Activated CD8-positive, alpha-beta memory T cell treated with anti-CD3 and anti-CD28 coated beads, Interleukin-2, amount 50 U/mL, for 48 hours (primary cell): ENCODE results near the gene CYTIP.
"Not testable (repeated sequence)": the region's sequence is repeated elsewhere in the genome, so short reads cannot be mapped to it uniquely, and the experiment has no call there.

Source experiments
- DNase-seq: peaks from one replicate; pipeline ENCODE4 v3.0.0-alpha.2; 2020

CYTIP gene

GRCh38 chr2:157421331-157421944, 22.5 kb downstream of the CYTIP start:
- no peak for DNase-seq

GRCh38 chr2:157420771-157421323, 23.0 kb downstream of the CYTIP start:
- no peak for DNase-seq

DNA sequence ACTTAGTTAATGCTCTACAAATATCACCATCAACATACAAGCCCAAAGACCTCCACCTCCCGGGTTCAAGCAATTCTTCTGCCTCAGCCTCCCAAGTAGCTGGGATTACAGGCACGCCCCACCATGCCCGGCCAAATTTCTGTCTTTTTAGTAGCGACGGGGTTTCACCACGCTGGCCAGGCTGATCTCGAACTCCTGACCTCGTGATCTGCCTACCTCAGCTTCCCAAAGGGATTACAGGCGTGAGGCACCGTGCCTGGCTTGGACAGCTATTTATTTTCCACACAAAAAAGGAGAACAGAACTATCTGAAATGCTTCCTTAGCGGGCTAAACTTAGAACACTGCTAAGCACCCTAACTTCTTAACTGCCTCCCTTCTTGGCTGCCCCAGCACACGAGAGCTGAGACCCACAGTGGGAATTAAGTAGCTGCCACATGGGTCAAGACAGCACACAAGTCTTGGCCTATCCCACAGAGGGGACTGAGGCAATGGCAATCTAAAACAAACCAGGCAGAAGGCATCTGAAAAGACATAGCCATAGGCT, 24.8 kb downstream of the CYTIP start:
- no peak for DNase-seq

- no peak for DNase-seq
Measured at GRCh38 chr2:157418239-157418641, 25.6 kb downstream of the CYTIP start.

- DNase-seq, result no peak
Measured at GRCh38 chr2:157415591-157416101, 28.2 kb downstream of the CYTIP start.

GRCh38 chr2:157414050-157414449, 29.8 kb downstream of the CYTIP start:
- no peak for DNase-seq

- DNase-seq, result no peak
Measured at GRCh38 chr2:157413326-157414035, 30.4 kb downstream of the CYTIP start.

GRCh38 chr2:157411624-157412336, 32.1 kb downstream of the CYTIP start:
- DNase-seq, result no peak

- DNase-seq, result not testable (repeated sequence)
Measured at GRCh38 chr2:157405398-157405797, 38.5 kb downstream of the CYTIP start.

DNA sequence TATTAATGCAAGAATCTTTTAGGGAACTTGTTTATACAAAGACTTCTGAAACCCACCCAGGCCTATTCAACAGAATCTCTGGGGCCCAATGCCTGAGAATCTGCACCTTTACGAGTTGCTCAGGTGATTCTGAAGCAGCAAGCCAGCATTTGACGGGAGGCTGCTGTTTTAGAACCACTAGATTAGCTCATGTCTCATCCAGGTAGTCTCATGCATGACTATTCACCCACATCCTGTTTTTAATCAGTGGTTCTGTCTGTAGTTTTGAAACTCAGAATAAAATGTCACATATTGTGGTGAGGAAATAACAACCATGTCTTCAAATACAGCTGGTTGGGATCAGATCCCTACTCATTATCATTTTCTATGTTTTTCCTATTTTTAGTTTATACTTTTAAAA, 39.5 kb downstream of the CYTIP start:
- no peak for DNase-seq

GRCh38 chr2:157402801-157403485, 40.9 kb downstream of the CYTIP start:
- not testable (repeated sequence) for DNase-seq

GRCh38 chr2:157395811-157396210, 48.1 kb downstream of the CYTIP start:
- DNase-seq, result no peak

DNA sequence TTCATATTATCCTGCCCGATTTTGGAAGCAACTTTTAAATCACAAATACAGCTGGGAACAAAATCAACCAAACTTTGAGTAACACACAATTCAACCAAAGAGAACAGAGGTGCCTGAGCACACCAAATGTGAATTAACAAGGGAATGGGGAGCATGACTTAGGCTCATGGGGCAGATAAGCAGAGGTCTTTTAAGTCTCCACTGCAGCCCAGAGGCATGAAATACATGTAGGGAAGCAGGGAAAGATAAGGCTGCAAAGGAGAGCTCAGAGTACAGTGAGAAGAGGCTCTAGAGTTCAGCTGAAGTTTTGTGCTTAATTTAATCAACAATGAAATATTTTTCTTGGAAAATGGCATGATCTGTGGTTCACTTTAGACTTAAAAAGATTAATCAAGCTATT, 49.0 kb downstream of the CYTIP start:
- DNase-seq, result no peak

DNA sequence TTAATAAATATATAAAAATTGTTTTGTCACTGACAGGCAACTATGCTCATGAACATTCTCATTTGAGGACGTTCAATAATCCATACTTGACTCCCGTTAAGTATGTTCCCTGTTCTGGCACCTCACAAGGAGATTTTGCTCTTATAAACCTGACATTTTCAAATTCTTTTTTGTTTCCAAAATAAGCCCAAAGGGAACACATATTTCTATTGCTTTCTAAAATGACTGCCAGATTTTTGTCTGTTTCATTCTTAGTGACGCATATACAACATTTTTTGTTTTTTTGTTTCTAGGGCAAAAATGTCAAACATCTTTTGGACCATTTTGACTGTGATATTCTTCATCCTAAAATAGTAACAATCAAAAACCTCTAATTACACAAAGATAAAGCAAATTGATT, 50.5 kb downstream of the CYTIP start:
- no peak for DNase-seq

DNA sequence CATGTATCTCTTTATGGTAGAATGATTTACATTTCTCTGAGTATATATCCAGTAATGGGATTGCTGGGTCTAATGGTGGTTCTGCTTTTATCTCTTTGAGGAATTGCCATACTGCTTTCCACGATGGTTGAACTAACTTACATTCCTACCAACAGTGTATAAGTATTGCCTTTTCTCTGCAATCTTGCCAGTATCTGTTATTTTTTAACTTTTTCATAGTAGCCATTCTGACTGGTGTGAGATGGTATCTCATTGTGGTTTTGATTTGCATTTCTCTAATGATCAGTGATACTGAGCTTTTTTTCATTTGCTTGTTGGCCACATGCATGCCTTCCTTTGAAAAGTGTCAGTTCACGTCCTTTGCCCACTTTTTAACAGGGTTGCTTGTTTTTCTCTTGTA, 55.1 kb downstream of the CYTIP start:
- DNase-seq, result no peak

DNA sequence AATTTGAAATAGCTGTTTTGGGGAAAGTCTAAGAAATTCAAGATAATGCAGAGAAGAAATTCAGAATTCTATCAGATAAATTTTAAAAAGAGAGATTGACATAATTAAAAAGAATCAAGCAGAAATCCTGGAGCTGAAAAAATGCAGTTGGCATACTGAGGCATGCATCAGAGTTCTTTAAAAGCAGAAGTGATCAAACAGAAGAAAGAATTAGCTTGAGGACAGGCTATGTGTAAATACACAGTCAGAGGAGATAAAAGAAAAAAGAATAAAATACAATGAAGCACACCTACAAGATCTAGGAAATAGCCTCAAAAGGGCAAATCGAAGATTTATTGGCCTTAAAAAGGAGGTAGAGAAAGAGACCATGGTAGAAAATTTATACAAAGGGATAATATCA, 57.1 kb downstream of the CYTIP start:
- no peak for DNase-seq

GRCh38 chr2:157386247-157386646, 57.6 kb downstream of the CYTIP start:
- DNase-seq, result no peak

DNA sequence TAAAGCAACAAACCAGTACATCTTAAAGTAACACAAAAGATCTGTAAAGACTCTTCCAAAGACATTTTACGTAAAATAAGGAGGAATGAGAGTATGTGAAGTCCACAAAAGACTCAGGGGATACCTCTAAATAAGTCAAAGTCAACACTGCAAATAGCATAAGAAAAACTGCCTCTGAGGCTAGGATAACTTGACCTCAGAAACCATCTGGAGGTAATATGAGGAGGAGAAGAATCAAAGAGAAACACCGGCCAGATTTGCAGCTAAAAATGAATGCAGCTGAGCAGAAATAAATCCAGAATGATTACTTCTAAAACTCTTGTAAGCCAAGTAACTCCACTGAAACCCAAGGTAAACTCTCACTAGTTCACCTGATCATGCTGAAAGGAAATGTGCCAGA, 66.0 kb downstream of the CYTIP start:
- no peak for DNase-seq

GRCh38 chr2:157376041-157376440, 67.8 kb downstream of the CYTIP start:
- DNase-seq, result no peak

- DNase-seq, result no peak
Measured at GRCh38 chr2:157375384-157375783, 68.5 kb downstream of the CYTIP start.

DNA sequence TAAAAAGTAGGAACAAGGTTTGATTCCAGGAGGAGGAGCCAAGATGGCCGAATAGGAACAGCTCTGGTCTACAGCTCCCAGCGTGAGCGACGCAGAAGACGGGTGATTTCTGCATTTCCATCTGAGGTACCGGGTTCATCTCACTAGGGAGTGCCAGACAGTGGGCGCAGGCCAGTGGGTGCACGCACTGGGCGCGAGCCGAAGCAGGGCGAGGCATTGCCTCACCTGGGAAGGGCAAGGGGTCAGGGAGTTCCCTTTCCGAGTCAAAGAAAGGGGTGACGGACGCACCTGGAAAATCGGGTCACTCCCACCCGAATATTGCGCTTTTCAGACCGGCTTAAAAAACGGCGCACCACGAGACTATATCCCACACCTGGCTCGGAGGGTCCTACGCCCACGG, 75.4 kb downstream of the CYTIP start:
- DNase-seq, result not testable (repeated sequence)

GRCh38 chr2:157367704-157368103, 76.2 kb downstream of the CYTIP start:
- no peak for DNase-seq
